Hematopoietic multipotent progenitor cell treated with erythropoietin and hydrocortisone succinate and interleukin-3 and kit ligand, for 17 days (in vitro differentiated cells): ENCODE results near the gene SORCS2.

Experiments
- DNase-seq: peaks from one replicate; pipeline ENCODE4 v3.0.0-alpha.2; 2015; ENCODE audit warnings: low spot score

SORCS2 gene

GRCh38 chr4:7530932-7531639, 338.7 kb downstream of the SORCS2 start:
- DNase-seq = no peak

- no peak for DNase-seq
These were observed 339.3 kb downstream of the SORCS2 start for GRCh38 chr4:7531640-7531994.

GRCh38 chr4:7532043-7532442, 339.7 kb downstream of the SORCS2 start:
- no peak for DNase-seq

GRCh38 chr4:7533267-7533666, 340.9 kb downstream of the SORCS2 start:
- no peak for DNase-seq

GRCh38 chr4:7535094-7535493, 342.8 kb downstream of the SORCS2 start:
- no peak for DNase-seq

GRCh38 chr4:7535619-7536018, 343.3 kb downstream of the SORCS2 start:
- no peak for DNase-seq

GRCh38 chr4:7536876-7537275, 344.5 kb downstream of the SORCS2 start:
- DNase-seq = no peak

- no peak for DNase-seq
These were observed 345.6 kb downstream of the SORCS2 start for GRCh38 chr4:7537853-7538400.

- DNase-seq = no peak
These were observed 346.2 kb downstream of the SORCS2 start for GRCh38 chr4:7538518-7538917.

GRCh38 chr4:7539186-7539585, 346.8 kb downstream of the SORCS2 start:
- DNase-seq = no peak

GRCh38 chr4:7539659-7540058, 347.3 kb downstream of the SORCS2 start:
- peak; percentile 5 for DNase-seq

GRCh38 chr4:7540206-7540605, 347.9 kb downstream of the SORCS2 start:
- no peak for DNase-seq

GRCh38 chr4:7540654-7541413, 348.5 kb downstream of the SORCS2 start:
- DNase-seq = no peak

GRCh38 chr4:7541414-7541810, 349.1 kb downstream of the SORCS2 start:
- no peak for DNase-seq

GRCh38 chr4:7542781-7543180, 350.4 kb downstream of the SORCS2 start:
- no peak for DNase-seq

GRCh38 chr4:7546152-7546808, 353.9 kb downstream of the SORCS2 start:
- DNase-seq = no peak

- no peak for DNase-seq
These were observed 354.6 kb downstream of the SORCS2 start for GRCh38 chr4:7546809-7547367.

- no peak for DNase-seq
These were observed 355.2 kb downstream of the SORCS2 start for GRCh38 chr4:7547368-7548040.

GRCh38 chr4:7549866-7550265, 357.5 kb downstream of the SORCS2 start:
- DNase-seq = no peak

- no peak for DNase-seq
These were observed 360.1 kb downstream of the SORCS2 start for GRCh38 chr4:7552466-7552865.

- DNase-seq = no peak
These were observed 360.9 kb downstream of the SORCS2 start for GRCh38 chr4:7553280-7553679.

- DNase-seq = no peak
These were observed 362.6 kb downstream of the SORCS2 start for GRCh38 chr4:7554905-7555304.
